Caco-2 (cell line): Measurements from ENCODE around the gene WIPF2. TPM values are rescaled to one million over a fixed set of nuclear protein-coding genes. Genes with fewer than 3 reads are reported as not detected.
"Not testable (repeated sequence)": the region's sequence is repeated elsewhere in the genome, so short reads cannot be mapped to it uniquely, and the experiment has no call there.

Experiments
- BruUV-seq: library from RNA; stranded (reverse); fragments of 400-500 nt; replicated peaks from 2 replicates; lab custom pipeline; 2021; lab: Mats Ljungman, UMichigan
- CTCF ChIA-PET: fragments of 300-600 bp; sonication (Branson Sonifier 250); formaldehyde crosslinking; loops from one replicate; lab custom pipeline; 2022; ENCODE audit warnings: antibody characterized with exemption; lab: Charles Lee
- POLR2A ChIA-PET: fragments of 300-600 bp; sonication (Branson Sonifier 250); formaldehyde crosslinking; loops from one replicate; lab custom pipeline; 2022; ENCODE audit warnings: antibody characterized with exemption; lab: Charles Lee
- DNase-seq, 2 experiments: peaks; one replicate each; pipeline versions ENCODE4 v3.0.0 to v3.0.0-alpha.2; 2020 to 2022
- H3K27me3 ChIP-seq: replicated peaks from 2 replicates; pipeline ENCODE4 v1.6.0; 2011; ENCODE audit warnings: low read length; ENCODE audit not compliant: control insufficient read depth, insufficient read depth
- H3K36me3 ChIP-seq: 2 replicates; pipeline ENCODE4 v1.5.1; 2011; ENCODE audit warnings: low read length; ENCODE audit not compliant: control insufficient read depth, insufficient read depth
- H3K4me1 ChIP-seq: fragments of 250-450 bp; sonication (Bioruptor Pico); 2 replicates; pipeline ENCODE4 v1.5.1; 2020; ENCODE audit warnings: mild to moderate bottlenecking
- H3K4me3 ChIP-seq: 2 replicates; pipeline ENCODE4 v1.5.1; 2011; ENCODE audit warnings: low read depth, mild to moderate bottlenecking, control low read depth, low read length
- H3K9me3 ChIP-seq: fragments of 250-450 bp; sonication (Bioruptor Pico); 2 replicates; pipeline ENCODE4 v1.5.1; 2020; ENCODE audit warnings: mild to moderate bottlenecking, moderate library complexity
- H3K27ac Mint-ChIP-seq: one replicate; pipeline ENCODE4 v1.8.0; 2022; ENCODE audit warnings: mixed read lengths; ENCODE audit not compliant: unreplicated experiment
- H3K27me3 Mint-ChIP-seq: one replicate; pipeline ENCODE4 v1.8.0; 2022; ENCODE audit warnings: mixed read lengths; ENCODE audit not compliant: insufficient read depth, unreplicated experiment
- H3K36me3 Mint-ChIP-seq: one replicate; pipeline ENCODE4 v1.8.0; 2022; ENCODE audit warnings: mild to moderate bottlenecking, mixed read lengths; ENCODE audit not compliant: insufficient read depth, unreplicated experiment
- H3K4me1 Mint-ChIP-seq: one replicate; pipeline ENCODE4 v1.8.0; 2022; ENCODE audit warnings: low read depth, mixed read lengths; ENCODE audit not compliant: unreplicated experiment
- H3K4me3 Mint-ChIP-seq: one replicate; pipeline ENCODE4 v1.8.0; 2022; ENCODE audit warnings: mild to moderate bottlenecking, moderate library complexity, mixed read lengths; ENCODE audit not compliant: unreplicated experiment
- H3K9me3 Mint-ChIP-seq: one replicate; pipeline ENCODE4 v1.8.0; 2022; ENCODE audit warnings: mixed read lengths; ENCODE audit not compliant: unreplicated experiment
- intact Hi-C: fragments of 100-400 bp; cut with micrococcal nuclease; formaldehyde crosslinking; loops from one replicate; pipeline ENCODE4 v1.10.0; 2022; ENCODE audit not compliant: unreplicated experiment
- total RNA-seq: library from RNA; stranded (reverse); gene quantifications from 2 replicates; pipeline ENCODE4 v1.2.3, GENCODE V29; 2022
- TF ChIP-seq, protein P1 (sequence below), 2 experiments: fragments of 200-600 bp in 1 of 2; IDR thresholded peaks; 1 replicate in 1 of 2; 2 replicates in 1 of 2; pipeline versions ENCODE4 v1.5.1 to v1.8.0; 2011 to 2022; ENCODE audit warnings: antibody characterized with exemption in 1 of 2, control low read depth in 1 of 2, inconsistent platforms in 1 of 2, low read depth in 1 of 2, low read length in 1 of 2, mild to moderate bottlenecking in 1 of 2, moderate library complexity in 1 of 2; ENCODE audit not compliant: insufficient read depth in 1 of 2, severe bottlenecking in 1 of 2, unreplicated experiment in 1 of 2

The WIPF2 gene
- total RNA-seq, 1 experiment from 2014 or later = 33.4 TPM

DNA sequence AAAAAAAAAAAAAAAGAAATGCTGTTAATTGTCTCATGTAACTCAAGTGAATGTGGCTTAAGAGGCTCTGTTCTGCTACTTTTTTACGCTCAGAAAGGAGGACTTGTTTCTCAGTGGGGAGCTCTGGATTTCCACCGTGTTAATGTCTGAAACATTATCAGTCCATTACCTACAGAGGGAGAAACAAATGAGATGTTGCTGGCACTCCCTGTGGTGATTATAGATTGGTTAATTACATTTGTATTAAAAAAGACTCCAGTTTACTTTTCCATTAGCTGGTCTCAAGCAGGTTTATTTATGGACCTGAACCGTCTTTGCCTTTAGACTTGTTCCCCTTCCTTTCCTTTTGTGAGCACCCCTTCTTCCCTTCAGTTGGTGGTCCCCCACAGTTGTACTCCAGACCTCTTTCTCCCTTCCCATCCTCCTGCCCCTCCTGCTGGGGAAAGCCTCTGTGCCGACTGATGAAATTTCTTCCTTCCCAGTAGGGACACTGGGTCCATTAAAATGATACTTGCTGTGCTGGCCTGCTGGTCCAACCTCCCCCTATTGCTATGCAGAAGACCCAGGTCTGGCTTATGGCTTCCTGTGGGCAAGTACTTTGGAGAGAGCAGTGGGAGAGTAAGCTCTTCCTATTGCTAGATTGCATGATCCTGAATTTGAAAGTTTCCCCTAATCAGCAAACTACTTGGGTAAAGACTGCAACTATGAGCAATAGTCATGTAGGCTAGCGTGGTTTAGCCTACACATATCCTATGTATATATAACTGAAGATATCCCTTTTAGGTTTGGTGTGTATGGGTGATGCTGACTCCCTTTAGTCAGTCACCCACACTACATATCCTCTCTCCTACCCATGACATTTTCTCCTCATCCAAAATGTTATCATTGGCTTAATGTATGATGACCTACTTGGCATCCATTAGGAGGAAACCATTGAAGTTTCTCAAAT lies 76.7 kb downstream of the WIPF2 start:
- no peaks in the 10 kb centered on the region for H3K4me1 Mint-ChIP-seq
- H3K27ac Mint-ChIP-seq = no peak overlapping the region
- TF ChIP-seq, protein P1, sequence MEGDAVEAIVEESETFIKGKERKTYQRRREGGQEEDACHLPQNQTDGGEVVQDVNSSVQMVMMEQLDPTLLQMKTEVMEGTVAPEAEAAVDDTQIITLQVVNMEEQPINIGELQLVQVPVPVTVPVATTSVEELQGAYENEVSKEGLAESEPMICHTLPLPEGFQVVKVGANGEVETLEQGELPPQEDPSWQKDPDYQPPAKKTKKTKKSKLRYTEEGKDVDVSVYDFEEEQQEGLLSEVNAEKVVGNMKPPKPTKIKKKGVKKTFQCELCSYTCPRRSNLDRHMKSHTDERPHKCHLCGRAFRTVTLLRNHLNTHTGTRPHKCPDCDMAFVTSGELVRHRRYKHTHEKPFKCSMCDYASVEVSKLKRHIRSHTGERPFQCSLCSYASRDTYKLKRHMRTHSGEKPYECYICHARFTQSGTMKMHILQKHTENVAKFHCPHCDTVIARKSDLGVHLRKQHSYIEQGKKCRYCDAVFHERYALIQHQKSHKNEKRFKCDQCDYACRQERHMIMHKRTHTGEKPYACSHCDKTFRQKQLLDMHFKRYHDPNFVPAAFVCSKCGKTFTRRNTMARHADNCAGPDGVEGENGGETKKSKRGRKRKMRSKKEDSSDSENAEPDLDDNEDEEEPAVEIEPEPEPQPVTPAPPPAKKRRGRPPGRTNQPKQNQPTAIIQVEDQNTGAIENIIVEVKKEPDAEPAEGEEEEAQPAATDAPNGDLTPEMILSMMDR (IDR thresholded peaks at IDR 0.05; ENCODE audit: insufficient read depth in 1 of 2, low read depth in 1 of 2, low read length in 1 of 2, severe bottlenecking in 1 of 2, unreplicated experiment in 1 of 2) = no peak
- H3K4me1 ChIP-seq = no peaks in the 10 kb centered on the region
- no peaks in the 10 kb centered on the region for H3K9me3 ChIP-seq
- intact Hi-C loops = no loop called here
- H3K36me3 ChIP-seq = peaks cover 2% of the 10 kb centered on the region
- BruUV-seq = no TSS peak
- CTCF ChIA-PET = no interaction called here
- no peak overlapping the region for H3K4me3 ChIP-seq
- no peak overlapping the region for H3K4me3 Mint-ChIP-seq
- no peaks in the 10 kb centered on the region for H3K27me3 Mint-ChIP-seq
- POLR2A ChIA-PET = no interaction called here
- H3K9me3 Mint-ChIP-seq = no peaks in the 10 kb centered on the region
- H3K36me3 Mint-ChIP-seq = peaks cover 97% of the 10 kb centered on the region
- DNase-seq = no peak
- no peaks in the 10 kb centered on the region for H3K27me3 ChIP-seq

DNA sequence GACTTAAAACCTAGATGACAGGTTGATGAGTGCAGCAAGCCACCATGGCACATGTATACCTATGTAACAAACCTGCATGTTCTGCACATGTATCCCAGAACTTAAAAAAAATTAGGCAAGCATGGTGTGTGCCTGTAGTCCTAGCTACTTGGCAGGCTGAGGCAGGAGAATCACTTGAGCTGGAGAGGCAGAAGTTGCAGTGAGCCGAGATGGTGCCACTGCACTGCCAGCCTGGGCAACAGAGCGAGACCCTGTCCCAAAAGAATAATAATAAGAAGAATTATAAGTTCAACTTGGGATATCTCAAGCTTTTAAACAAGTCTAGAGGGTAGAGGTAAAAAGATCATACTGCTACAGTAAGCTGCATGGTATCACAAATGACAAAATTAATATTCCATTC lies 78.4 kb downstream of the WIPF2 start:
- H3K36me3 ChIP-seq = no peaks in the 10 kb centered on the region; the same call in none of the 2 replicates
- TF ChIP-seq, protein P1 (IDR thresholded peaks at IDR 0.05; ENCODE audit: insufficient read depth in 1 of 2, low read depth in 1 of 2, low read length in 1 of 2, severe bottlenecking in 1 of 2, unreplicated experiment in 1 of 2) = no peak
- ChIA-PET CTCF (no interaction called here), POLR2A (interaction anchor here (0.5 kb wide), 1 partner anchor 10 kb away, joined by 3 read pairs; no protein-coding TSS in a partner anchor)
- no peak overlapping the region for H3K27ac Mint-ChIP-seq
- no peaks in the 10 kb centered on the region for H3K27me3 Mint-ChIP-seq
- intact Hi-C loops = no loop called here
- no peak overlapping the region for H3K4me3 Mint-ChIP-seq
- H3K4me1 ChIP-seq = no peaks in the 10 kb centered on the region
- no peak overlapping the region for H3K4me3 ChIP-seq
- H3K4me1 Mint-ChIP-seq = no peaks in the 10 kb centered on the region
- DNase-seq = no peak
- no peaks in the 10 kb centered on the region for H3K27me3 ChIP-seq
- BruUV-seq = no TSS peak
- no peaks in the 10 kb centered on the region for H3K9me3 ChIP-seq
- no peaks in the 10 kb centered on the region for H3K9me3 Mint-ChIP-seq
- H3K36me3 Mint-ChIP-seq = peaks cover 99% of the 10 kb centered on the region

DNA sequence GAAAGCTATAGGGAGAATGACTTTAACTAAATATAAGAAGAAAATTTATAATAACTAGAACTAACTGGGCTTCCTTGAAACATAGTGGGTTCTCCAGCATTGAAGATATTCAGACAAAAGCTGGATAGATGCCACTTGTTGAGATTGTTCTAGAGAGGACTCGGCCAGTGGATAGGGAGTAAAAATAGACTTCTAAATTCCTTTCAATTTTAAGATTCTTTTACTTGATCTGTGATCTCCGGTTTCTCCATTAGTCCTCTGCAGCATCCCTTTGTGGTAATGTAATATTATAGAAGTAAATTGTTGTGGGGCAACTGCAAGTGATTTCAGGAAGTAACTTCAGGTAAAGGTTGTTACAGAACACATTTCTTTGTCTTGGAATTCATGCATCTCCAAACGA lies 79.6 kb downstream of the WIPF2 start:
- BruUV-seq = no TSS peak
- Histone ChIP-seq H3K27me3 (no peaks in the 10 kb centered on the region), H3K4me3 (no peak overlapping the region), H3K9me3 (no peaks in the 10 kb centered on the region), H3K4me1 (no peaks in the 10 kb centered on the region), H3K36me3 (peaks cover 4% of the 10 kb centered on the region)
- no peaks in the 10 kb centered on the region for H3K9me3 Mint-ChIP-seq
- TF ChIP-seq, protein P1 (IDR thresholded peaks at IDR 0.05; ENCODE audit: insufficient read depth in 1 of 2, low read depth in 1 of 2, low read length in 1 of 2, severe bottlenecking in 1 of 2, unreplicated experiment in 1 of 2) = no peak
- peaks cover 98% of the 10 kb centered on the region for H3K36me3 Mint-ChIP-seq
- ChIA-PET CTCF (interaction anchor here (1.4 to 1.8 kb wide), 2 partner anchors 47 to 235 kb away, joined by 3 to 5 read pairs; no protein-coding TSS in a partner anchor), POLR2A (no interaction called here)
- no peak overlapping the region for H3K27ac Mint-ChIP-seq
- H3K4me1 Mint-ChIP-seq = peaks cover 10% of the 10 kb centered on the region
- H3K4me3 Mint-ChIP-seq = no peak overlapping the region
- H3K27me3 Mint-ChIP-seq = no peaks in the 10 kb centered on the region
- intact Hi-C loops = no loop called here
- DNase-seq = no peak

DNA sequence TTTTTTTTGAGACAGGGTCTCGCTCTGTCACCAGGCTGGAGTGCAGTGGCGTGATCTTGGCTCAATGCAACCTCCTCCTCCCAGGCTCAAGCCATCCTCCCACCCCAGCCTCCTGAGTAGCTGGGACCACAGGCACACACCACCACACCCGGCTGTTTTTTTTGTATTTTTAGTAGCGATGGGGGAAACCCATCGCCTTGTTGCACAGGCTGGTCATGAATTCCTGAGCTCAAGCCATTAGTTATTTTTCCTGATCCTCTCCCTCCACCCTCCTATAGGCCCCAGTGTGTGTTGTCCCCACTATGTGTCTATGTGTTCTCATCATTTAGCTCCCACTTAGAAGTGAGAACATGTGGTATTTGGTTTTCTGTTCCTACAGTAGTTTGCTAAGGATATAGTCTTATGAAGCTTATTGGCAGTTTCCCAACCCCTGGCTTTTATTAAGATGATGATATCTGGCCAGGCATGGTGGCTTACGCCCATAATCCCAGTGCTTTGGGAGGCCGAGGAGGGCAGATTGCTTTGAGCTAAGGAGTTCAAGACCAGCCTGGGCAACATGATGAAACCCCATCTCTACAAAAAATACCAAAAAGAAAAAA lies 80.2 kb downstream of the WIPF2 start:
- H3K9me3 ChIP-seq, H3K27ac Mint-ChIP-seq, H3K4me1 ChIP-seq, H3K4me3 Mint-ChIP-seq, POLR2A ChIA-PET, DNase-seq, BruUV-seq, H3K27me3 ChIP-seq, intact Hi-C loops, H3K4me3 ChIP-seq, H3K9me3 Mint-ChIP-seq, H3K36me3 ChIP-seq, H3K27me3 Mint-ChIP-seq: not testable (repeated sequence)
- H3K4me1 Mint-ChIP-seq = peaks cover 16% of the 10 kb centered on the region
- peaks cover 98% of the 10 kb centered on the region for H3K36me3 Mint-ChIP-seq
- CTCF ChIA-PET = interaction anchor here (1.2 to 1.8 kb wide), 3 partner anchors 47 to 234 kb away, joined by 3 to 5 read pairs (median 3); partner anchors contain the start of gene TOP2A
